Ascending aorta (tissue), 2 donors: ENCODE results near the gene SPACA4. TPM values are rescaled to one million over a fixed set of nuclear protein-coding genes. Genes with fewer than 3 reads are reported as not detected.

Experiments
- DNase-seq, 2 donors: peaks; one replicate each; pipeline ENCODE4 v3.0.0-alpha.2; 2019; ENCODE audit warnings: low spot score in 2 of 2
- H3K27ac ChIP-seq, 2 donors: fragments of 200-600 bp; sonication (generic); one replicate each; pipeline ENCODE4 v1.5.1; 2016 to 2017; ENCODE audit warnings: mild to moderate bottlenecking in 1 of 2
- H3K27me3 ChIP-seq: fragments of 200-600 bp; sonication (generic); one replicate; pipeline ENCODE4 v1.5.1; 2017
- H3K36me3 ChIP-seq, 2 donors: fragments of 200-600 bp; sonication (generic); one replicate each; pipeline ENCODE4 v1.5.1; 2016
- H3K4me1 ChIP-seq, 2 donors: fragments of 200-600 bp; sonication (generic); one replicate each; pipeline ENCODE4 v1.5.1; 2016 to 2017; ENCODE audit warnings: mild to moderate bottlenecking in 1 of 2
- H3K4me3 ChIP-seq, 2 donors: fragments of 200-600 bp; sonication (generic); one replicate each; pipeline ENCODE4 v1.5.1; 2016 to 2017; ENCODE audit warnings: mild to moderate bottlenecking in 1 of 2
- H3K9me3 ChIP-seq, 2 donors: fragments of 200-600 bp; sonication (generic); one replicate each; pipeline ENCODE4 v1.5.1; 2016
- intact Hi-C: fragments of 100-400 bp; cut with DNase I; formaldehyde crosslinking; loops from one replicate; pipeline ENCODE4 v1.15.1; 2023
- total RNA-seq: library from RNA; depleted of rRNA; stranded (reverse); fragments of >200 nt; gene quantifications from one replicate; pipeline ENCODE4 v1.1.0, GENCODE V29; 2016
- TF ChIP-seq, protein P1 (sequence below), 3 experiments: fragments of 200-600 bp in 2 of 3; fragments of 450-650 bp in 1 of 3; sonication (generic) in 2 of 3; IDR thresholded peaks; one replicate each; pipeline ENCODE4 v1.5.1; 2016 to 2019; ENCODE audit warnings: antibody characterized with exemption in 3 of 3, mild to moderate bottlenecking in 1 of 3, moderate library complexity in 1 of 3

Gene SPACA4
- total RNA-seq, 1 donor from 2014 or later = not detected

DNA sequence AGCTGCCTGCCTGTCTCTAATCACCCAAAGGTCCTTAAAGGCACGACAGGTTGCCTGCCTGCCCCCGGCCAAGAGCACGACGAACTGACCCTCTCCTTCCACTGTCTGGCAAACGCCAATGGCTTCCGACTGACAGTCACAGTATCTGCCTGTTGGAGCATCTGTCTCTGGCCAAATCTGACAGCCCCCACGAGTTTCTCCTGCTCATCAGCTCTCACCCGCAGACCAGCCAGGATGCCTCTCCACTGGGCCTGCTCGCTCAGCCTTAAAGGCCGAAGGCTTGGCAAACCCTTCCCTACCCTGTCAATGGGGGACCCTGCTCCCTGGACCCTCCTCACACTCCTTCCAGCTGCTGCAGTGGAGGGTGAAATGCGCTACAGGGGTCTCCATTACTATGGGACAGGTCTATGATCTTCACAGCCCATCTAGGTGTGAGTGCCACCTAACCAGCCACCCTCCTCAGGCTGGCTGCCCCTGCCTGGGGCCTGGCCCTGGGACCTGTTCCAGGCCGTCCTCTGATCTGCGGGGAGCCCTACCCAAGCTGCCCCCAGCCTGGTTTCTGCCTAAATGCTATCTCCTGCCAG is 7.4 kb downstream of the SPACA4 start:
- H3K27ac ChIP-seq = no peak overlapping the region
- no peaks in the 10 kb centered on the region for H3K27me3 ChIP-seq
- H3K9me3 ChIP-seq = no peaks in the 10 kb centered on the region
- peaks cover 18 to 29% of the 10 kb centered on the region in 2 donors for H3K36me3 ChIP-seq
- no peak overlapping the region for H3K4me3 ChIP-seq
- DNase-seq = no peak
- peaks cover 10 to 14% of the 10 kb centered on the region in 2 donors for H3K4me1 ChIP-seq
- intact Hi-C loops = no loop called here
- TF ChIP-seq, protein P1, sequence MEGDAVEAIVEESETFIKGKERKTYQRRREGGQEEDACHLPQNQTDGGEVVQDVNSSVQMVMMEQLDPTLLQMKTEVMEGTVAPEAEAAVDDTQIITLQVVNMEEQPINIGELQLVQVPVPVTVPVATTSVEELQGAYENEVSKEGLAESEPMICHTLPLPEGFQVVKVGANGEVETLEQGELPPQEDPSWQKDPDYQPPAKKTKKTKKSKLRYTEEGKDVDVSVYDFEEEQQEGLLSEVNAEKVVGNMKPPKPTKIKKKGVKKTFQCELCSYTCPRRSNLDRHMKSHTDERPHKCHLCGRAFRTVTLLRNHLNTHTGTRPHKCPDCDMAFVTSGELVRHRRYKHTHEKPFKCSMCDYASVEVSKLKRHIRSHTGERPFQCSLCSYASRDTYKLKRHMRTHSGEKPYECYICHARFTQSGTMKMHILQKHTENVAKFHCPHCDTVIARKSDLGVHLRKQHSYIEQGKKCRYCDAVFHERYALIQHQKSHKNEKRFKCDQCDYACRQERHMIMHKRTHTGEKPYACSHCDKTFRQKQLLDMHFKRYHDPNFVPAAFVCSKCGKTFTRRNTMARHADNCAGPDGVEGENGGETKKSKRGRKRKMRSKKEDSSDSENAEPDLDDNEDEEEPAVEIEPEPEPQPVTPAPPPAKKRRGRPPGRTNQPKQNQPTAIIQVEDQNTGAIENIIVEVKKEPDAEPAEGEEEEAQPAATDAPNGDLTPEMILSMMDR (IDR thresholded peaks at IDR 0.05) = no peak

DNA sequence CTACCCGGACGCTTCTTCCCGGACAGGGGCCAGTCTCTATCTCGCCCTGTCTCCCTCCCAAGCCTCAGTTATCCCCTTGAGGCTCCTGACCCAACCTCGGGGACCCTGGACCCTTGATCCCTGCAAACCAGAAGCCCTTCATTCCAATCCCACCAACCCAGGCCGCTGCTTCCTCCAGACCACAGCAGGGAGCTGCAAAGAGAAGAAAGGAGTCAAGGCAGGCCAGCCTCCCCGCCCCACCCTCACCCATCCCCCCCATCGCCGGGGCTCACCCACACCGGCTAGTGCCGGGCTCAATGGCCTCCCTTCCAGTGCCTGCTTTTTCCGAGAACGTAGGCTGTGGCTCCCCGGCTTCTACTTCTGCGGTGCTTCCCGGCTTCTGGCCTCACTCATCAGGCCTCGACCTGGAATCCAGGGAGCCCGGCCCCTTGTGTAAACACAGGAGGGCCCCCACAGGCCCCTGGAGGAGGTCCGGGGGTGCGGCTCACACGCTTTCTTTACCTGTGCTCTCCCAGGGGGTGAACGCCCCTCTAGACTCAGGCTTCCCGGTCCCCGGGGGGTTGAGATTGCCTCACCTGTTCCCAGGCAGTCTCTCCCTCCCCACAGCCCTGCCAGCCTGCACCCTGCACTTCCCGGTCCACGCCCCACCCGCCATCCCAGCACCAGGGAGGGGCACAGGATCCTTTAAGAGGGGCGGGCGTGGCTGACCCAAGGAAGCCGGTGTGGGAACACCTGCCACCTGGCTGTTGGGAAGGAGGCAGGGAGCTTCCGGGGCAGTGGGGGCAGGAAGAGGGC is 8.1 kb downstream of the SPACA4 start, which contains the start of gene FAM83E:
Gene FAM83E, minus strand, starts transcription at position 641 of the 795 bp plus-strand sequence. CDS start 1,704 bp downstream, outside the sequence.
- Histone ChIP-seq H3K4me3 (no peak within 1 kb of the TSS), H3K4me1 (peaks cover 10 to 14% of the 10 kb centered on the region in 2 donors), H3K27ac (no peak within 1 kb of the TSS), H3K36me3 (peaks cover 18 to 29% of the 10 kb centered on the region in 2 donors), H3K27me3 (no peaks in the 10 kb centered on the region), H3K9me3 (no peaks in the 10 kb centered on the region)
- TF ChIP-seq, protein P1 (IDR thresholded peaks at IDR 0.05) = no peak
- intact Hi-C loops = no loop called here
- no peak for DNase-seq

DNA sequence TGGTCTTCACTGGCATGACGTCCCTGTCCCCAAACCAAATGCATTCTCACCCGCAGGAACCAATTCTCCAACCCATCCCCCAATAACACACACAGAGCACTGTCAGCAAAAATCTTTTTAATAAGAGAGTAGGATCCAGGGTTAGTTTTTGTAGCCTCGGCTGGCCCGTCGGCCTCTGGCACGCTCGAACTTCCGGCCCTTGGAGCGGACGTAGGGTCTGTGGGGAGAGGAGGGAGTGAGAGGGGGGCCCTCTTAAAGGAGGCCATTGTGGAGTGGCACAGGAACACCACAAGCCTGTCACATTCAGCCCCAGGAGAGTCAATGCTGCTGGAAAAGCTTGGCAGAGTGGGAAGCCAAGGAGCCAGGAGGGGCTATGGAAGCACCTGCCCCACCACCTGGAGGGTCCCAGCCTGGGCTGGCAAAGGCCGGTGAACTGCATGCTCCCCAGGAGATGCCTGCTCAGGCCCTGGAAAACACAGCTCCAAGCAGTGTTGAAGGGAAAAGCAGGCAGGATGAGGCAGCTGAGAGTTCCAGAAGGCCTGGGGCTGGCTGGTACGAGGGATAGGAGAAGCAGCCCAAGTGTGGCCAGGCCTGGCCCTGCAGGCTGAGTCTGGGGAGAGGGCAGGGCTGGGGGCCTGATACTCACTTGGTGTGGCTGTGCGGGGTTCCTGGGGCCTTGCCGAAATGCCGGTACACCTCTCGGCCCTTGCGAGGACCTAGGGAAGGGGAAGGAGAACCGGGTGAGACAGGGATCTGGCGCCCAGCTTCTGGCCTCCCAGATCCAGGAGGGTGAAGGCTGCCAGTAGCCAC is 8.9 kb downstream of the SPACA4 start:
- peaks cover 18 to 29% of the 10 kb centered on the region in 2 donors for H3K36me3 ChIP-seq
- TF ChIP-seq, protein P1 (IDR thresholded peaks at IDR 0.05) = no peak
- H3K4me1 ChIP-seq = peaks cover 10 to 19% of the 10 kb centered on the region in 2 donors
- no peaks in the 10 kb centered on the region for H3K9me3 ChIP-seq
- intact Hi-C loops = no loop called here
- no peak overlapping the region for H3K4me3 ChIP-seq
- H3K27ac ChIP-seq = no peak overlapping the region
- no peak for DNase-seq
- H3K27me3 ChIP-seq = no peaks in the 10 kb centered on the region

DNA sequence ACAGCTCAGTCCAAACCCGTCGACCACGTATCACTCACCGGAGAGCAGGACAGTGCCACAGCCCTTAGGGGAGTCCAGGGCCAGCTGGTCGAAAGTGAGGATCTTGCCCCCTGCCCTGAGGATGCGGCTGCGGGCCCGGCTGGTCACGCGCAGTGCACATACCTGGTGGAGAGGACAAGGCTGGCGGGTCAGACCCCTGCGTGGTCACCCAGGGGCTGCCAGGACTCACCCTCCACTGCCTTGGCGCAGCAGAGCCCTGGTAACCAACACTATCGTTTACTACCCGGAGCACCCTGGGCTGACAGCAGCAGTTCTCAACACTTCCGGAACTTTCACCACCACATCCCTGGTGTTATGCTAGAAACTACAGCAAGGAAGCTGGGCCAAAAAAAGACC is 9.5 kb downstream of the SPACA4 start:
- Histone ChIP-seq H3K27ac (no peak overlapping the region), H3K27me3 (no peaks in the 10 kb centered on the region), H3K4me1 (peaks cover 10 to 19% of the 10 kb centered on the region in 2 donors), H3K4me3 (no peak overlapping the region), H3K36me3 (peaks cover 18 to 29% of the 10 kb centered on the region in 2 donors), H3K9me3 (no peaks in the 10 kb centered on the region)
- TF ChIP-seq, protein P1 (IDR thresholded peaks at IDR 0.05) = no peak
- intact Hi-C loops = no loop called here
- no peak for DNase-seq

DNA sequence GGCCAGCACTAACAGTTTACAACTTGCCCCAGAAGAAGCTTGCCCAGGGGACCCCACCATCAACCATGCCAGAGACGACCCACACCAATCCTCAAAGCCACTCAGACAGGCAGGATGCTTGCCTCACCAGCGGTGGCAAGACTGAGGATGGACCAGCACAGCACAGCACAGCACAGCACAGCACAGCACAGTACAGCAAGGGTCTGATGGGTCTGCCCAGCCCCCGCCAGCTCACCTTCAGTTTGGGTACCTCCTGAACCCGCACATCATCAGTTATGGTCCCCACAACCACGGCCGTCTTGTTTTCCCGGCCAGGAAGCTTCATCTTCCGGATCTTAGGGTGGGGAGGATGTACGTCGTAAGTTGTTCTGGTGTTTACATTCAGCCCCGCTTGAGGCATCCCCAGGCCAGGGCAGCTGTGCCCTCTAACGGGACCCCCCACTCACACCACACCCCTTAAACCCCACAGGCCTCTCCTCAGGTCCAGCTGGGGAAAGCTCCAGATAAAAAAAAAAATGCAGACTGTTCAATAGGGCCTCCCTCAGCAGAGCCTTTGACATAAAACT is 10.0 kb downstream of the SPACA4 start:
- TF ChIP-seq, protein P1 (IDR thresholded peaks at IDR 0.05) = no peak
- Histone ChIP-seq H3K4me1 (peaks cover 10 to 19% of the 10 kb centered on the region in 2 donors), H3K4me3 (no peak overlapping the region), H3K36me3 (peaks cover 18 to 29% of the 10 kb centered on the region in 2 donors), H3K9me3 (no peaks in the 10 kb centered on the region), H3K27ac (no peak overlapping the region), H3K27me3 (no peaks in the 10 kb centered on the region)
- no peak for DNase-seq
- intact Hi-C loops = no loop called here
